Muscle of leg (tissue), 11 donors: ENCODE results near the gene EIF4G3. TPM values are rescaled to one million over a fixed set of nuclear protein-coding genes. Genes with fewer than 3 reads are reported as not detected.
A peak's percentile ranks its signal among the peaks of the same experiment; 100 is the strongest.

Source experiments
- DNase-seq: peaks from one replicate; pipeline ENCODE4 v3.0.0; 2013
- H3K27ac ChIP-seq: one replicate; pipeline ENCODE4 v1.5.1; 2013; ENCODE audit warnings: mild to moderate bottlenecking, low read length, control low read depth
- H3K27me3 ChIP-seq: one replicate; pipeline ENCODE4 v1.6.1; 2013; ENCODE audit warnings: low read length; ENCODE audit not compliant: control insufficient read depth, insufficient read depth
- H3K36me3 ChIP-seq: one replicate; pipeline ENCODE4 v1.6.1; 2013; ENCODE audit warnings: low read length; ENCODE audit not compliant: control insufficient read depth, insufficient read depth
- H3K4me1 ChIP-seq: one replicate; pipeline ENCODE4 v1.6.1; 2013; ENCODE audit warnings: low read length; ENCODE audit not compliant: control insufficient read depth, insufficient read depth
- H3K4me3 ChIP-seq: one replicate; pipeline ENCODE4 v1.5.1; 2013; ENCODE audit warnings: low read length, control low read depth
- H3K9me3 ChIP-seq: replicated peaks from 2 replicates; pipeline ENCODE4 v1.6.1; 2013; ENCODE audit warnings: low read depth, low read length; ENCODE audit not compliant: control insufficient read depth
- WGBS: methylation state at CpG from one replicate; pipeline ENCODE4 v1.1.5; 2013; ENCODE audit warnings: missing lambda C conversion rate; ENCODE audit not compliant: insufficient coverage; 5-methylcytosine and 5-hydroxymethylcytosine counted together
- polyA plus RNA-seq, 8 donors: library from polyadenylated mRNA; unstranded; fragments of 120-200 nt; gene quantifications; one replicate each; pipeline versions ENCODE4 v1.2.1 to v1.2.3, GENCODE V29; 2013; ENCODE audit warnings: inconsistent platforms in 1 of 8, low replicate concordance in 1 of 8; ENCODE audit not compliant: insufficient read length in 8 of 8, insufficient read depth in 1 of 8
- total RNA-seq: library from RNA; stranded (reverse); fragments of 120-200 nt; gene quantifications from one replicate; pipeline ENCODE4 v1.2.4, GENCODE V29; 2013

Gene EIF4G3
- total and polyA plus RNA-seq, 9 donors = 23.4 to 42.0 (median 34.0) TPM

GRCh38 chr1:21114431-21114830 lies 62.3 kb downstream of the EIF4G3 start:
- WGBS = 96% methylated on average over 2 of the region's 4 CpGs
- Histone ChIP-seq H3K27ac (no peak overlapping the region), H3K4me1 (peaks cover 4% of the 10 kb centered on the region), H3K27me3 (no peaks in the 10 kb centered on the region), H3K9me3 (no peaks in the 10 kb centered on the region), H3K36me3 (no peaks in the 10 kb centered on the region), H3K4me3 (no peak overlapping the region)
- DNase-seq = no peak

GRCh38 chr1:21110163-21110562 lies 66.5 kb downstream of the EIF4G3 start:
- no peaks in the 10 kb centered on the region for H3K27me3 ChIP-seq
- no peak overlapping the region for H3K27ac ChIP-seq
- 95% methylated on average over 4 of the region's 11 CpGs for WGBS
- H3K4me3 ChIP-seq = no peak overlapping the region
- H3K4me1 ChIP-seq = no peaks in the 10 kb centered on the region
- no peaks in the 10 kb centered on the region for H3K9me3 ChIP-seq
- peaks cover 3% of the 10 kb centered on the region for H3K36me3 ChIP-seq
- no peak for DNase-seq

DNA sequence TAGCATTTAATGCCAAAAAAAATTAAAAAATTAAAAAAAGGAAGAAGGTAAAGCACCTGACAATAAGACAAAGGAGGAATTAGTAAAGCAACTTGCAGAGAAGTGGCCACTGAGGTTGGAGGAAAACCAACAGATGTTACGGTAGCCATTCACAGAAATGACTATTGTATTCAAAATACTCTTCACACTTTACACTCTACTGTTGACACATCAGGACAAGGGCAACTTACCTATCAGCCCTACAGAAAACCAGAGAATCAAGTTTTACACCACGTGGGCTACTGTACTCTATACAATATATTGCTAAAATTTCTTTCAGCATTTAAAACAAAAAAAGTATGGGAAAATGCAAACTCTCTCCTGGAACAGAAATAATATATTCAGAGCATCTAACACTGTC lies 70.0 kb downstream of the EIF4G3 start:
- no peaks in the 10 kb centered on the region for H3K9me3 ChIP-seq
- no peak overlapping the region for H3K4me3 ChIP-seq
- H3K4me1 ChIP-seq = no peaks in the 10 kb centered on the region
- WGBS = no CpG with 5 or more reads among the region's 2 CpGs
- DNase-seq = no peak
- peaks cover 7% of the 10 kb centered on the region for H3K36me3 ChIP-seq
- no peak overlapping the region for H3K27ac ChIP-seq
- no peaks in the 10 kb centered on the region for H3K27me3 ChIP-seq

GRCh38 chr1:21106238-21106637 lies 70.5 kb downstream of the EIF4G3 start:
- DNase-seq = no peak
- WGBS = 82% methylated on average over 1 of the region's 2 CpGs
- H3K9me3 ChIP-seq = no peaks in the 10 kb centered on the region
- no peaks in the 10 kb centered on the region for H3K27me3 ChIP-seq
- H3K4me1 ChIP-seq = no peaks in the 10 kb centered on the region
- peaks cover 7% of the 10 kb centered on the region for H3K36me3 ChIP-seq
- no peak overlapping the region for H3K4me3 ChIP-seq
- no peak overlapping the region for H3K27ac ChIP-seq

GRCh38 chr1:21105807-21106206 lies 70.9 kb downstream of the EIF4G3 start:
- Histone ChIP-seq H3K36me3 (peaks cover 7% of the 10 kb centered on the region), H3K27me3 (no peaks in the 10 kb centered on the region), H3K4me1 (no peaks in the 10 kb centered on the region), H3K27ac (no peak overlapping the region), H3K9me3 (no peaks in the 10 kb centered on the region), H3K4me3 (no peak overlapping the region)
- DNase-seq = no peak
- 93% methylated on average over 2 of the region's 4 CpGs for WGBS

DNA sequence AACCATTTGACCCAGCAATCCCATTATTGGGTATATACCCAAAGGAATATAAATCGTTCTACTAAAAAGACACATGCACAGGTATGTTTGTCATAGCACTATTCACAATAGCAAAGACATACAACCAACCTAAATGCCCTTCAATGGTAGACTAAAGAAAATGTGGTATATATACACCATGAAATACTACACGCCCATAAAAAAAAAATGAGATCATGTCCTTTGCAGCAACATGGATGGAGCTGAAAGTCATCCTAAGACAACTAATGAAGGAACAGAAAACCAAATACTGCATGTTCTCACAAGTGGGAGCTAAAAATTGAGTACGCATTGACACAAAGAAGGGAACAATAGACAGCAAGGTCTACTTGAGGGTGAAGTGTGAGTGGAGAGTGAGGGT lies 72.0 kb downstream of the EIF4G3 start:
- H3K4me1 ChIP-seq = no peaks in the 10 kb centered on the region
- DNase-seq = no peak
- no peaks in the 10 kb centered on the region for H3K27me3 ChIP-seq
- H3K9me3 ChIP-seq = no peaks in the 10 kb centered on the region
- H3K36me3 ChIP-seq = peaks cover 7% of the 10 kb centered on the region
- H3K27ac ChIP-seq = no peak overlapping the region
- H3K4me3 ChIP-seq = no peak overlapping the region
- no CpG with 5 or more reads among the region's 3 CpGs for WGBS

DNA sequence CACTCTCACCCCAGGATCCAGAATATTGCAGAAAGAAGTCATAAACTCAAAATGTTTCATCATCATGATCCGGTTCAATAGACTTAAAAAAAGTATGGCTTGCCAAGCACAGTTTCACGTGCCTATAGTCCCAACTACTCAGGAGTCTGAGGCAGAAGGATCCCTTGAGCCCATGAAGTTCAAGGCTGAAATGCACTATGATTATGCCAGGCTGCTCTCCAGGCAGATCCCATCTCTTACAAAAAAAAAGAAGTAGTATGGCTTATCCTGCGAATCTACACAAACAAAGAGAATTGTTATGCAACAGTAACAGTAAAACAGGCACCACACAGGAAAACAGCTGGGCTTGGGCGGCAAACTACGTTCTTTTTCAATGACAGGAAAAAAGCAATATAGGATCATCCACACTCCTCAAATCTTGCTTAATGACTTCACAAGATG lies 76.2 kb downstream of the EIF4G3 start:
- Histone ChIP-seq H3K27ac (peak overlapping the region; percentile 22), H3K36me3 (peaks cover 11% of the 10 kb centered on the region), H3K4me1 (no peaks in the 10 kb centered on the region), H3K4me3 (no peak overlapping the region), H3K9me3 (no peaks in the 10 kb centered on the region), H3K27me3 (no peaks in the 10 kb centered on the region)
- 72% methylated on average over 3 of the region's 5 CpGs for WGBS
- peak; percentile 54 for DNase-seq

DNA sequence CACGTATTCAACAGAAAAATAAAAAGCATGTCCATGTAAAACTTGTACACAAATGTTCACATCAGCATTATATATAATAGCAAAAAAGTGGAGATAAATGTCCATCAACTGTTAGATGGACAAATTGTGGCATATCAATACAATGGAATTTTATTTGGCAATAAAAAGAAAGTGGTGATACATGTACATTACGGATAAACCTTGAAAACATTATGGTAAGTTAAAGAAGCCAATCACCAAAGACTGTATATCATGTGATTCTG lies 76.9 kb downstream of the EIF4G3 start:
- DNase-seq = no peak
- Histone ChIP-seq H3K4me3 (no peak overlapping the region), H3K36me3 (peaks cover 7% of the 10 kb centered on the region), H3K4me1 (no peaks in the 10 kb centered on the region), H3K9me3 (no peaks in the 10 kb centered on the region), H3K27ac (no peak overlapping the region), H3K27me3 (no peaks in the 10 kb centered on the region)
- no CpG with 5 or more reads among the region's 2 CpGs for WGBS

DNA sequence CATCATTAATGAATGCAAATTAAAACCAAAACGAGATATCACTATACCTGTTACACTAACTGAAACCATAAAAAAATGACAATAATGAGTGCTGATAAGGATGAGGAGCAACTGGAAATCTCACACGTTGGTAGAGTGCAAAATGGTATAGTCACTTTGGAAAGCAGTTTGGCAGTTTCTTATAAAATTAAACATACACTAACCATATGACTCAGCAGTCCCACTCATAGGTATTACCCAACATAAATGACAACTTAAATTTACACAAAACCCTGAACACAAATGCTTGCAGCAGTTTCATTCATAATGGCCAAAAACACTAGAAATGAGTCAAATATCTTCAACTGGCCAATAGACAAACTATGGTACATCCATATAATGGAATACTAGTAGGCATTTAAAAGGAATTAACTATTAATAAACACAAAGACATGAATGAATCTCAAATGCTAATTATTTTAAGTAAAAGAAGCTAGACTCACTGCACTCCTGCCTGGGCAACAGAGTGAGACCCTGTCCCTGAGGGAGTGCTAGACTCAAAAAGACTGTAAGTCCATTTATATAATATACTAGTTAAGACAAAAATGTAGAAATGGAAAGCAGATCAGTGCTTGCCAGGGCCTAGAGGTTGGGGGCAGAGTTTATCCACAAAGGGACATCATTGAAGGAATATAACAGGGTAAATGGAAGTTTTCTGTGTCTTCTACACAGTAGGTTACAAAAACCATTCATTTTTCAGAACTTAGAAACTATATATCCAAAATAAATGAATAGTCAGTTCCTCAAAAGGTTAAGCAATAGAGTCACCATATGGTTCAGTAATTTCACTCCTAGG lies 77.4 kb downstream of the EIF4G3 start:
- no peaks in the 10 kb centered on the region for H3K4me1 ChIP-seq
- WGBS = no CpG with 5 or more reads among the region's 2 CpGs
- DNase-seq = no peak
- H3K27ac ChIP-seq = no peak overlapping the region
- H3K4me3 ChIP-seq = no peak overlapping the region
- peaks cover 6% of the 10 kb centered on the region for H3K36me3 ChIP-seq
- no peaks in the 10 kb centered on the region for H3K27me3 ChIP-seq
- no peaks in the 10 kb centered on the region for H3K9me3 ChIP-seq

DNA sequence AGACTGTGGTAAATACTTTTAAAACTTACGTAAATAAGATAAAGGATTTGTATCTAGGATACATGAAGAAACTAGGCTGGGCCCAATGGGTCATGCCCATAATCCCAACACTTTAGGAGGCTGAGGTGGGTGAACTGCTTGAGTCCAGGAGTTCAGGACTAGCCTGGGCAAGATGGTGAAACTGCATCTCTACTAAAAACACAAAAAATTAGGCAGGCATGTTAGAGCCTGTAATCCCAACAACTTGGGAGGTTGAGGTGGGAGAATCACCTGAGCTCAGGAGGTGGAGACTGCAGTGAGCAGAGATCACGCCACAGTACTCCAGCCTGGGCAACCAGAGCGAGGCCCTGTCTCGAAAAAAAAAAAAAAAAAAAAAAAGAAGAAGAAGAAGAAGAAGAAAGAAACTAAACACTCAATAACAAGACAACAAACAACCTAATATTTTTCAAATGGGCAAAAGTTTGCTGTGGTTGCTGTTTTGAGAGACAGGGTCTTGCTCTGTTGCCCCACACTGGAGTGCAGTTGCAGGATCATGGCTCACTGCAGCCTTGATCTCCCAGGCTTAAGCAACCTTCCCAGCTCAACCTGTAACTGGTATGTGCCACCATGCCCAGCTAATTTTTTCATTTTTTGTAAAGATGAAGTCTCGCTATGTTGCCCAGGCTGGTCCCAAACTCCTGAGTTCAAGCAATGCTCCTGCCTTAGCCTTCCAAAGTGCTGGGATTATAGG lies 78.3 kb downstream of the EIF4G3 start:
- 100% methylated on average over 1 of the region's 5 CpGs for WGBS
- no peak for DNase-seq
- Histone ChIP-seq H3K9me3 (no peaks in the 10 kb centered on the region), H3K27ac (no peak overlapping the region), H3K4me3 (no peak overlapping the region), H3K27me3 (no peaks in the 10 kb centered on the region), H3K36me3 (peaks cover 6% of the 10 kb centered on the region), H3K4me1 (no peaks in the 10 kb centered on the region)
